ENCODE results near the gene PPP3R1. TPM values are rescaled to one million over a fixed set of nuclear protein-coding genes. Genes with fewer than 3 reads are reported as not detected.

PPP3R1 gene
- total and polyA plus RNA-seq, 2 donors from 2014 or later: 18.3 to 50.8 TPM

GRCh38 chr2:68240446-68240845, 11.9 kb downstream of the PPP3R1 start:
- Histone ChIP-seq H3K4me1 (ENCODE audit: control insufficient read depth in 2 of 3, insufficient read depth in 2 of 3, low read depth in 1 of 3, low read length in 3 of 3) (peaks cover 0 to 25% (median 6%) of the 10 kb centered on the region in 3 donors), H3K27me3 (ENCODE audit: control insufficient read depth, insufficient read depth, low read length) (no peaks in the 10 kb centered on the region), H3K9ac (ENCODE audit: low read length in 3 of 3) (no peak overlapping the region), H3K4me3 (ENCODE audit: low read length in 3 of 3) (no peak overlapping the region), H3K27ac (ENCODE audit: low read depth in 2 of 2, low read length in 2 of 2) (no peak overlapping the region), H3K36me3 (ENCODE audit: control insufficient read depth in 2 of 3, insufficient read depth in 3 of 3, low read length in 3 of 3) (no peaks in the 10 kb centered on the region), H3K9me3 (ENCODE audit: control insufficient read depth in 2 of 3, insufficient read depth in 1 of 3, low read length in 3 of 3) (no peaks in the 10 kb centered on the region)
- no peak for TF ChIP-seq CTCF (IDR thresholded peaks at IDR 0.05; ENCODE audit: borderline replicate concordance, extremely low read depth, insufficient read depth)
- DNase-seq (no peak), FAIRE-seq (no peak)
- intact Hi-C loops (cut with DNase I): no loop called here

DNA sequence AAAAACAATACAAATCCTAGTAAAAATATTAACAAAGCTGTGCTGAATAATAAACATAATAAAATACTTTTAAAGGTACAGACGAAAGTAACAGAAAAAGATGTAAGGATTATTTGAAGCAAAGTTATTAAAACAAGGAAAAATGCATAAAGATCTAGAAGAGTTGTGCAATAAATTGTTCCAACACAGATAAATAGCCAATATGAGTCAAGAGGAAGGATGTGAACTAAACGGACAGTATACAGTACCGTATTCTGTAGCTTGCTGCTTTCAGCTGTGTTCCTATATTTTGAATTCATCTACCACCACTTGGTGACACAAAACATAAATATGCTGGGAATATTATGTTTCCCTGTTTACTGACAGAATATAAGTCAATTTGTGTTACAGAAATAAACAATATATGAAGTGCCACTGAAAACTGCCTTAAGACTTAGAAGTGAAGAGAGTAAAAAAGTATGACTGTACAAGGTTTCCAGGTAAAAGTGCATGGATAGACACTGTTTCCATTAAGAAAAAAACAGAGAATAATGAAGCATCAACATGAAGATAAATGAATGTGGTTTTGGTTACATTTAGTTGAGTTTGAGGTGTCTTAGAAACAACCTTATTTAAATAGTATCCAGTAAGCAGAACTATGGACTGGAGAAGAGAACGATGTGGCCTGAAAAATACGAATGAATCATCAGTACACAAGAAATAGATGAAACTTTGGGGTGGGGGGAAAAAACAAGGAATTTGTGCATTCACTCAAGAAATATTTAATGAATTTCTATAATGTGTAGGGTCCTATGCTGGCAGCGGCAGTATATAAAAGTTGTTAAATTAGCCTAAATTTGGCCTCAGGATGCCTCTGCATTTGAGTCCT, 13.1 kb downstream of the PPP3R1 start:
- no peak for TF ChIP-seq CTCF (IDR thresholded peaks at IDR 0.05; ENCODE audit: borderline replicate concordance, extremely low read depth, insufficient read depth)
- H3K4me1 ChIP-seq (ENCODE audit: control insufficient read depth in 2 of 3, insufficient read depth in 2 of 3, low read depth in 1 of 3, low read length in 3 of 3): peaks cover 0 to 25% (median 4%) of the 10 kb centered on the region in 3 donors
- H3K9me3 ChIP-seq (ENCODE audit: control insufficient read depth in 2 of 3, insufficient read depth in 1 of 3, low read length in 3 of 3): no peaks in the 10 kb centered on the region
- DNase-seq: no peak
- no peaks in the 10 kb centered on the region for H3K27me3 ChIP-seq (ENCODE audit: control insufficient read depth, insufficient read depth, low read length)
- H3K27ac ChIP-seq (ENCODE audit: low read depth in 2 of 2, low read length in 2 of 2): no peak overlapping the region
- H3K36me3 ChIP-seq (ENCODE audit: control insufficient read depth in 2 of 3, insufficient read depth in 3 of 3, low read length in 3 of 3): no peaks in the 10 kb centered on the region
- no peak for FAIRE-seq
- intact Hi-C loops (cut with DNase I): no loop called here
- no peak overlapping the region for H3K4me3 ChIP-seq (ENCODE audit: low read length in 3 of 3)
- no peak overlapping the region for H3K9ac ChIP-seq (ENCODE audit: low read length in 3 of 3)

DNA sequence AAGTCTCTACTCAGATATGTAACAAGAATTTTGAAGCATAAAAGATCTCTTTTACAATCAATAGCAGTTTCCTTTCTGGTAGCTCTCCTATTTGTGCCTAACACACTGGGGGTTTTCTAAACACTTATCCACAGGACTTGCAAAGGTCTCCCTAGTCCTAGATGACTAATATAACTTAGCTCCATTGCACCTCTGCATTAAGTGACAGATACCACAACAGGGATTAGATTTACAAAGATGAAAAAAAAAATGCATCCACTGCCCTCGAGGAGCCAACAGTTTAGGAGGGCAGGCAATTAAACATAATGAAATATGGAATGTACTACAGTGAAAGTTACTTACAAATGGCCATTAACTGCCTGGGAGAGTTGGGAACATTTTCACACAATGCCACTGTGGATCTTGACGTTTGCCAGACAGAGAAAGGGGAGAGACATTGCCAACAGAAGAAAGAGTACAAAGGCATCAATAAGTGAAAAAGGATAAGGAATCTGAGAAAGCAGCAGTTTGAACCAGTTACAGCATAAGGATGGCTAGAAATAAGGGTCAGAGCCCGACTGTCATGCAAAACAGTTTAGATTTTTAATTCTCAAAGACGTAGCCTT, 14.3 kb downstream of the PPP3R1 start:
- Histone ChIP-seq H3K4me3 (ENCODE audit: low read length in 3 of 3) (no peak overlapping the region), H3K36me3 (ENCODE audit: control insufficient read depth in 2 of 3, insufficient read depth in 3 of 3, low read length in 3 of 3) (no peaks in the 10 kb centered on the region), H3K9me3 (ENCODE audit: control insufficient read depth in 2 of 3, insufficient read depth in 1 of 3, low read length in 3 of 3) (no peaks in the 10 kb centered on the region), H3K27ac (ENCODE audit: low read depth in 2 of 2, low read length in 2 of 2) (no peak overlapping the region), H3K4me1 (ENCODE audit: control insufficient read depth in 2 of 3, insufficient read depth in 2 of 3, low read depth in 1 of 3, low read length in 3 of 3) (peaks cover 0 to 25% (median 4%) of the 10 kb centered on the region in 3 donors), H3K27me3 (ENCODE audit: control insufficient read depth, insufficient read depth, low read length) (no peaks in the 10 kb centered on the region), H3K9ac (ENCODE audit: low read length in 3 of 3) (no peak overlapping the region)
- no peak for FAIRE-seq
- TF ChIP-seq CTCF (IDR thresholded peaks at IDR 0.05; ENCODE audit: borderline replicate concordance, extremely low read depth, insufficient read depth): no peak
- DNase-seq: no peak
- intact Hi-C loops (cut with DNase I): no loop called here
